NB4 (cell line): Measurements from ENCODE around the gene MAGI1.
"Not testable (repeated sequence)": the region's sequence is repeated elsewhere in the genome, so short reads cannot be mapped to it uniquely, and the experiment has no call there.

ENCODE experiments used
- CTCF ChIP-seq: IDR thresholded peaks from one replicate; pipeline ENCODE4 v1.5.1; 2012; ENCODE audit warnings: low read depth, low read length
- POLR2A ChIP-seq: IDR thresholded peaks from 2 replicates; pipeline ENCODE4 v1.6.1; 2011; ENCODE audit warnings: mild to moderate bottlenecking; ENCODE audit not compliant: insufficient read length; ENCODE audit errors: extremely low read depth

DNA sequence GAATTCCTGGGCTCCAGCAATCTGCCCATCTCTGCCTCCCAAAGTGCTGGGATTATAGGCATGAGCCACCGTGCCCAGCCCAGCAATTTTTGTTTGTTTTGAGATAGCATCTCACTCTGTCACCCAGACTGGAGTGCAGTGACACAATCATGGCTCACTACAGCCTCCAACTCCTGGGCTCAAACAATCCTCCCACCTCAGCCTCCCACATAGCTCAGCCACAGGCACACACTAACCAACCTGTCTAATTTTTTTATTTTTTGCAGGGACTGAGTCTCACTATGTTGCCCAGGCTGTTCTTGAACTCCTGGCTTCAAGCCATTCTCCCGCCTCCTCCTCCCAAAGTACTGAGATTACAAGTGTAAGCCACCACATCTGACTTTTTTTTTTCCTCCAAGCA lies 7.6 kb upstream of the MAGI1 start:
- not testable (repeated sequence) for TF ChIP-seq CTCF, POLR2A
